Heart left ventricle (tissue), 16 donors: Measurements from ENCODE around the gene COL15A1. TPM values are rescaled to one million over a fixed set of nuclear protein-coding genes. Genes with fewer than 3 reads are reported as not detected.

ENCODE experiments used
- ATAC-seq, 4 donors: fragments of 200-7000 bp; cut with Tn5 transposase; one replicate each; pipeline ENCODE4 v1.9.1; 2020 to 2022; ENCODE audit warnings: moderate library complexity in 4 of 4, mild to moderate bottlenecking in 3 of 4, moderate number of reproducible peaks in 1 of 4
- DNase-seq, 5 donors: peaks; one replicate each; pipeline ENCODE4 v3.0.0-alpha.2; 2020
- H3K27ac ChIP-seq, 12 donors: fragments of 200-600 bp; sonication (generic) in 4 of 12; one replicate each; pipeline versions ENCODE4 v1.5.0 to v1.8.0; 2016 to 2022; ENCODE audit warnings: mild to moderate bottlenecking in 2 of 12
- H3K27me3 ChIP-seq, 9 donors: fragments of 200-600 bp; sonication (generic) in 2 of 9; one replicate each; pipeline versions ENCODE4 v1.5.1 to v1.8.0; 2016 to 2022; ENCODE audit warnings: mild to moderate bottlenecking in 3 of 9
- H3K36me3 ChIP-seq, 9 donors: fragments of 200-600 bp; sonication (generic) in 2 of 9; one replicate each; pipeline versions ENCODE4 v1.5.0 to v1.8.0; 2018 to 2022; ENCODE audit warnings: mild to moderate bottlenecking in 2 of 9
- H3K4me1 ChIP-seq, 12 donors: fragments of 200-600 bp; sonication (generic) in 4 of 12; one replicate each; pipeline versions ENCODE4 v1.5.0 to v1.8.0; 2016 to 2022; ENCODE audit warnings: mild to moderate bottlenecking in 3 of 12
- H3K4me3 ChIP-seq, 12 donors: fragments of 200-600 bp; sonication (generic) in 4 of 12; one replicate each; pipeline versions ENCODE4 v1.5.0 to v1.8.0; 2017 to 2022; ENCODE audit warnings: mild to moderate bottlenecking in 9 of 12, moderate library complexity in 4 of 12
- H3K9me3 ChIP-seq, 12 donors: fragments of 200-600 bp; sonication (generic) in 4 of 12; one replicate each; pipeline versions ENCODE4 v1.5.0 to v1.8.0; 2016 to 2022; ENCODE audit warnings: mild to moderate bottlenecking in 1 of 12
- CTCF ChIP-seq, 12 donors: fragments of 200-600 bp; sonication (generic) in 4 of 12; IDR thresholded peaks; one replicate each; pipeline versions ENCODE4 v1.5.0 to v1.8.0; 2018 to 2022; ENCODE audit warnings: antibody characterized with exemption in 12 of 12, mild to moderate bottlenecking in 5 of 12
- POLR2A ChIP-seq, 2 donors: fragments of 450-650 bp; IDR thresholded peaks; one replicate each; pipeline ENCODE4 v1.6.1; 2017; ENCODE audit warnings: antibody characterized with exemption in 2 of 2, mild to moderate bottlenecking in 2 of 2, moderate library complexity in 2 of 2
- WGBS, 4 donors: extraction: QIAGEN DNeasy Blood & Tissue Kit in 2 of 4; methylation state at CpG; one replicate each; pipeline versions ENCODE4 v1.1.5 to v1.1.7; 2013 to 2018; 5-methylcytosine and 5-hydroxymethylcytosine counted together
- intact Hi-C, 10 donors: fragments of 100-400 bp; cut with DNase I; formaldehyde crosslinking; loops; one replicate each; pipeline versions ENCODE4 v1.11.1 to v1.14.2; 2022
- polyA plus RNA-seq, 2 donors: library from polyadenylated mRNA; stranded (reverse); fragments of 200-250 nt; gene quantifications; one replicate each; pipeline ENCODE4 v1.2.3, GENCODE V29; 2013
- total RNA-seq, 9 donors: library from RNA; depleted of rRNA in 2 of 9; stranded (reverse); fragments of >200 nt in 2 of 9; fragmentation: NEBNext Ultra II Directional in 3 of 9; extraction: Animal tissue kit (Norgen Biotek cat#: 25700) in 3 of 9; gene quantifications; one replicate each; pipeline versions ENCODE4 v1.1.0 to v1.2.4, GENCODE V29; 2016 to 2023
- donor health status: ischemic (EF 13 %, LVEDD 7.1; RV severe dilation, severe dysfunction).
- donor health status: healthy with polysubstance abuse.
- donor health status: DM: no; HTN: yes; CAD: no.
- donor health status: DM: no; HTN: no; CAD: no.
- donor health status: ischemic (EF 25% LVEDD 6.9; RV normal size, moderate dysfunction).
- donor health status: ischemic (EF 25% LVEDD 5.7; RV mildly dilated, moderate dysfunction).
- donor health status: healthy.
- donor health status: DM: yes; HTN: yes; CAD: no.
- donor health status: ischemic (EF 35%, LVEDD 5.7; RV mildly dilated, moderate dysfunction).
- donor health status: nonischemic (EF 11% LVEDD 7.7; RV severe dilation, severe dysfunction).
- donor health status: DM: yes; HTN: yes; CAD: no.
- donor health status: PGD.
- donor health status: ischemic (EF 29% LVEDD 5.4; RV normal size, mild dysfunction).
- donor health status: nonischemic (EF 23%, LVEDD 6.1; RV moderate dilation, normal function).

COL15A1 gene
- total and polyA plus RNA-seq, 11 donors = 12.4 to 81.0 (median 38.8) TPM

DNA sequence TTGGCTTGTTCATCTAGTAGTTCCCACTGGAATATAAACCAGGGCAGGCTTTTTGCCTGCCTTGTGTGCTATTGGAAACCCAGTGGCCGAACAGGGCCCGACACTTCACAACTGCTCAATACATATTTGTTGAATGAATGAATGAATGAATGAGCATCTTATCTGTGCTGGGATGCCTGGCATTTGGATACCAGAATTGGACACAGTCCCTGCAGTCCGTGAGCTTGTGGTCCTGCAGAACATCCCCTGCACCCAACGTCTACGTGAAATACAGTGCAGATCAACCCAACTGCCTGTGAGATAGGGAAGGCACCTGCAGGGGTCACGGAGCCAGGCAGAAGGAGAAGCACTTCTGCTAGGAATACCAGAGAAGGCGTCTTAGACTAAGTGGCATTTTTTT is 30.0 kb upstream of the COL15A1 start:
- Histone ChIP-seq H3K27me3 (no peaks in the 10 kb centered on the region), H3K36me3 (no peaks in the 10 kb centered on the region), H3K27ac (no peak overlapping the region), H3K4me1 (peaks cover 0 to 48% (median 27%) of the 10 kb centered on the region in 12 donors), H3K9me3 (no peaks in the 10 kb centered on the region), H3K4me3 (no peak overlapping the region)
- WGBS, 4 donors = 87 to 92% (median 88%) methylated on average over 7 of the region's 7 CpGs
- TF ChIP-seq POLR2A (IDR thresholded peaks at IDR 0.05) (no peak), CTCF (IDR thresholded peaks at IDR 0.05) (no peak)
- no peak for DNase-seq
- no peak for ATAC-seq
- intact Hi-C loops = no loop called here

GRCh38 chr9:98915599-98915998 is 28.1 kb upstream of the COL15A1 start:
- DNase-seq (no peak), ATAC-seq (no peak)
- Histone ChIP-seq H3K27ac (no peak overlapping the region), H3K4me3 (no peak overlapping the region), H3K36me3 (no peaks in the 10 kb centered on the region), H3K27me3 (no peaks in the 10 kb centered on the region), H3K9me3 (no peaks in the 10 kb centered on the region), H3K4me1 (peaks cover 0 to 33% (median 20%) of the 10 kb centered on the region in 12 donors)
- TF ChIP-seq CTCF (IDR thresholded peaks at IDR 0.05) (no peak), POLR2A (IDR thresholded peaks at IDR 0.05) (no peak)
- WGBS, 4 donors = 96 to 100% (median 99%) methylated on average over 3 of the region's 3 CpGs
- intact Hi-C loops = loop anchor here in 2 of 10 donors (5.0 kb wide), 1 partner anchor 82 kb away; no protein-coding TSS in a partner anchor

DNA sequence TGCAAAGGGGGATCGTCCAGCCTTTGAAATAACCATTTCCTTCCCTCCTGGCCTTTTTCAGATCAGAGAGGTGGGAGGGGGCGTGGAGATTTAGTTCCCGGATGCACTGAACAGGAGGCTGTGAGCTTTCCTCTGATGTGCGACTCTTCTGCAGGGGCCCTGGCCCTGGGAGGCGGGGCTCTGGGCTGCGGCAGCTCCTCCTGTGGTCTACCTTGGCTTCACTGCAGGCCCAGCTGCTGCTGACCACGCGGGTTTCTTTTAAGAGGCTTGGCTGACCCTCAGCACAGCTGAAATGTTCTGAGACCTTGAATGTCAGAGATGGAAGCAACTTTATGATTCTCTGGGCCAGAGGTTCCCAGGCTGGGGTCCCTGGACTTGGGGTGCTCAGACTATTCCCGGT is 27.0 kb upstream of the COL15A1 start:
- 27 to 37% (median 32%) methylated on average over 8 to 9 of the region's 9 CpGs for WGBS, 4 donors
- TF ChIP-seq CTCF (IDR thresholded peaks at IDR 0.05) (no peak), POLR2A (IDR thresholded peaks at IDR 0.05) (no peak)
- no peaks in the 10 kb centered on the region for H3K9me3 ChIP-seq
- no peak overlapping the region for H3K4me3 ChIP-seq
- peak overlapping the region in 11 of 12 donors; percentile 35 to 87 (median 68) for H3K27ac ChIP-seq
- peak; percentile 71 to 88 (median 77) for ATAC-seq
- no peaks in the 10 kb centered on the region for H3K36me3 ChIP-seq
- peak; percentile 64 to 87 (median 85) for DNase-seq
- H3K4me1 ChIP-seq = peaks cover 0 to 32% (median 20%) of the 10 kb centered on the region in 12 donors
- intact Hi-C loops = loop anchor here in 2 of 10 donors (5.0 kb wide), 1 partner anchor 81 kb away; no protein-coding TSS in a partner anchor
- no peaks in the 10 kb centered on the region for H3K27me3 ChIP-seq

GRCh38 chr9:98917746-98918487 is 25.8 kb upstream of the COL15A1 start:
- peaks cover 0 to 34% (median 22%) of the 10 kb centered on the region in 12 donors for H3K4me1 ChIP-seq
- TF ChIP-seq CTCF (IDR thresholded peaks at IDR 0.05) (no peak), POLR2A (IDR thresholded peaks at IDR 0.05) (no peak)
- H3K9me3 ChIP-seq = no peaks in the 10 kb centered on the region
- no peak overlapping the region for H3K4me3 ChIP-seq
- H3K36me3 ChIP-seq = no peaks in the 10 kb centered on the region
- peak overlapping the region; percentile 35 to 87 (median 68) for H3K27ac ChIP-seq
- DNase-seq (peak in 2 of 5 donors; percentile 28 to 60), ATAC-seq (peak; percentile 45 to 81 (median 69))
- WGBS, 4 donors = 44 to 51% (median 48%) methylated on average over 5 of the region's 5 CpGs
- H3K27me3 ChIP-seq = no peaks in the 10 kb centered on the region
- intact Hi-C loops = loop anchor here in 2 of 10 donors (5.0 kb wide), 1 partner anchor 79 kb away; no protein-coding TSS in a partner anchor
